ENCODE measurements around the gene NHS.

The NHS gene

DNA sequence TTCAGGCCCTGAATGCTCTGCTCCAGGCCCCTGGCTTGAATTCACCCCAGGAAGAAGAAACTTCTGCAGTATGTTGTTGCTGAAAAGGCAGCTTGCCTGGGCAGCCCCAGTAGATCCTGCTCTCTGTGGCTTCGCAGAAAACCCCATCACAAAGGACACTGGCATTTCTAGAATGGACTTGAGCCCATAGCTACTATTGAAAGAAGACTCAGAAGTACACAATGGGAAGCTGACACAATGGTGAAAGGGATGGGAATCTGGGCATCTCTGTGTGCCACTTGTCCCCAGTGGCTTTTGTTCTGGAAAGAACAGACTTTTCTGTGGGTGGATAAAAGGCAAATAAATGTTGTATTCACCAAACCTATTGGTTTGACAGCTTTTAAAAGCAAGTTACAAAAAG lies 294.9 kb downstream of the NHS start:
- Histone ChIP-seq H2BK12ac (ENCODE audit: low read length in 2 of 2) (no peak overlapping the region), H4K91ac (ENCODE audit: low read length) (no peak overlapping the region), H3K23ac (ENCODE audit: low read length in 2 of 2) (no peak overlapping the region), H3K79me1 (replicated peaks; ENCODE audit: low read length, poor library complexity, severe bottlenecking) (peaks cover 17% of the 10 kb centered on the region), H3K4ac (ENCODE audit: low read depth in 1 of 2, low read length in 2 of 2) (no peak overlapping the region), H2BK5ac (ENCODE audit: low read depth, low read length, poor library complexity, severe bottlenecking) (no peak overlapping the region), H3K27me3 (ENCODE audit: control insufficient read depth in 1 of 2, insufficient read depth in 1 of 2, low read length in 2 of 2) (peaks cover 0 to 6% of the 10 kb centered on the region in 2 experiments), H2BK120ac (ENCODE audit: low read depth, low read length) (no peak overlapping the region), H3K14ac (ENCODE audit: low read length in 2 of 2) (no peak overlapping the region), H3K36me3 (ENCODE audit: control insufficient read depth in 1 of 2, insufficient read depth in 2 of 2, low read depth in 1 of 2, low read length in 2 of 2) (no peaks in the 10 kb centered on the region), H3K9ac (ENCODE audit: low read length) (no peak overlapping the region), H3K27ac (ENCODE audit: low read length, poor library complexity, severe bottlenecking) (no peak overlapping the region), H2BK15ac (ENCODE audit: low read depth, poor library complexity, severe bottlenecking) (no peak overlapping the region), H3K9me3 (ENCODE audit: control insufficient read depth, low read length) (no peaks in the 10 kb centered on the region), H3K4me1 (ENCODE audit: control insufficient read depth, insufficient read depth, low read depth, low read length) (no peaks in the 10 kb centered on the region), H2AFZ (ENCODE audit: low read depth, low read length) (no peak overlapping the region), H3K4me2 (ENCODE audit: low read length, poor library complexity, severe bottlenecking) (no peak overlapping the region), H3K4me3 (ENCODE audit: insufficient read depth in 1 of 2, low read depth in 1 of 2, low read length in 2 of 2) (no peak overlapping the region), H3K18ac (ENCODE audit: low read depth in 1 of 2, low read length in 2 of 2) (no peak overlapping the region), H2AK5ac (ENCODE audit: low read length, severe bottlenecking) (no peak overlapping the region), H4K8ac (ENCODE audit: low read length) (no peak overlapping the region)
- DNase-seq = no peak
- WGBS = no CpG with 5 or more reads among the region's 1 CpG

GRCh38 chrX:17670874-17671273 lies 295.9 kb downstream of the NHS start:
- no peaks in the 10 kb centered on the region for H3K9me3 ChIP-seq (ENCODE audit: control insufficient read depth, low read length)

GRCh38 chrX:17674601-17675000 lies 299.6 kb downstream of the NHS start:
- Histone ChIP-seq H3K4me1 (ENCODE audit: control insufficient read depth, insufficient read depth, low read depth, low read length) (no peaks in the 10 kb centered on the region), H2BK120ac (ENCODE audit: low read depth, low read length) (no peak overlapping the region), H4K91ac (ENCODE audit: low read length) (no peak overlapping the region), H3K4ac (ENCODE audit: low read depth in 1 of 2, low read length in 2 of 2) (no peak overlapping the region), H4K8ac (ENCODE audit: low read length) (no peak overlapping the region), H3K23ac (ENCODE audit: low read length in 2 of 2) (no peak overlapping the region), H3K36me3 (ENCODE audit: control insufficient read depth in 1 of 2, insufficient read depth in 2 of 2, low read depth in 1 of 2, low read length in 2 of 2) (no peaks in the 10 kb centered on the region), H3K4me2 (ENCODE audit: low read length, poor library complexity, severe bottlenecking) (no peak overlapping the region), H3K14ac (ENCODE audit: low read length in 2 of 2) (no peak overlapping the region), H3K18ac (ENCODE audit: low read depth in 1 of 2, low read length in 2 of 2) (no peak overlapping the region), H3K9me3 (ENCODE audit: control insufficient read depth, low read length) (no peaks in the 10 kb centered on the region), H3K9ac (ENCODE audit: low read length) (no peak overlapping the region), H3K27me3 (ENCODE audit: control insufficient read depth in 1 of 2, insufficient read depth in 1 of 2, low read length in 2 of 2) (peaks cover 0 to 11% of the 10 kb centered on the region in 2 experiments), H3K27ac (ENCODE audit: low read length, poor library complexity, severe bottlenecking) (no peak overlapping the region), H3K79me1 (replicated peaks; ENCODE audit: low read length, poor library complexity, severe bottlenecking) (peaks cover 15% of the 10 kb centered on the region), H2AK5ac (ENCODE audit: low read length, severe bottlenecking) (no peak overlapping the region), H2AFZ (ENCODE audit: low read depth, low read length) (no peak overlapping the region), H2BK15ac (ENCODE audit: low read depth, poor library complexity, severe bottlenecking) (no peak overlapping the region), H2BK12ac (ENCODE audit: low read length in 2 of 2) (no peak overlapping the region), H3K4me3 (ENCODE audit: insufficient read depth in 1 of 2, low read depth in 1 of 2, low read length in 2 of 2) (no peak overlapping the region), H2BK5ac (ENCODE audit: low read depth, low read length, poor library complexity, severe bottlenecking) (no peak overlapping the region)
- no CpG with 5 or more reads among the region's 2 CpGs for whole genome bisulfite sequencing
- no peak for DNase-seq

More at GRCh38 chrX:17670874-17671273, 295.9 kb downstream of the NHS start:
- H3K4me3 ChIP-seq (ENCODE audit: insufficient read depth in 1 of 2, low read depth in 1 of 2, low read length in 2 of 2) = no peak overlapping the region
- H2BK15ac ChIP-seq (ENCODE audit: low read depth, poor library complexity, severe bottlenecking) = no peak overlapping the region
- 71% methylated on average over 1 of the region's 3 CpGs for WGBS
- no peak overlapping the region for H4K8ac ChIP-seq (ENCODE audit: low read length)
- no peak overlapping the region for H2BK5ac ChIP-seq (ENCODE audit: low read depth, low read length, poor library complexity, severe bottlenecking)
- H3K18ac ChIP-seq (ENCODE audit: low read depth in 1 of 2, low read length in 2 of 2) = no peak overlapping the region
- H3K36me3 ChIP-seq (ENCODE audit: control insufficient read depth in 1 of 2, insufficient read depth in 2 of 2, low read depth in 1 of 2, low read length in 2 of 2) = no peaks in the 10 kb centered on the region
- H3K14ac ChIP-seq (ENCODE audit: low read length in 2 of 2) = no peak overlapping the region
- H2AFZ ChIP-seq (ENCODE audit: low read depth, low read length) = no peak overlapping the region
- H2AK5ac ChIP-seq (ENCODE audit: low read length, severe bottlenecking) = no peak overlapping the region
- no peaks in the 10 kb centered on the region for H3K4me1 ChIP-seq (ENCODE audit: control insufficient read depth, insufficient read depth, low read depth, low read length)
- no peak overlapping the region for H3K4ac ChIP-seq (ENCODE audit: low read depth in 1 of 2, low read length in 2 of 2)
- no peak overlapping the region for H3K4me2 ChIP-seq (ENCODE audit: low read length, poor library complexity, severe bottlenecking)
- H2BK120ac ChIP-seq (ENCODE audit: low read depth, low read length) = no peak overlapping the region
- no peak overlapping the region for H3K27ac ChIP-seq (ENCODE audit: low read length, poor library complexity, severe bottlenecking)
- H3K27me3 ChIP-seq (ENCODE audit: control insufficient read depth in 1 of 2, insufficient read depth in 1 of 2, low read length in 2 of 2) = peaks cover 0 to 10% of the 10 kb centered on the region in 2 experiments
- H2BK12ac ChIP-seq (ENCODE audit: low read length in 2 of 2) = no peak overlapping the region
- H4K91ac ChIP-seq (ENCODE audit: low read length) = no peak overlapping the region
- no peak overlapping the region for H3K9ac ChIP-seq (ENCODE audit: low read length)
- no peak overlapping the region for H3K23ac ChIP-seq (ENCODE audit: low read length in 2 of 2)
- peaks cover 17% of the 10 kb centered on the region for H3K79me1 ChIP-seq (replicated peaks; ENCODE audit: low read length, poor library complexity, severe bottlenecking)
- DNase-seq = no peak

DNA sequence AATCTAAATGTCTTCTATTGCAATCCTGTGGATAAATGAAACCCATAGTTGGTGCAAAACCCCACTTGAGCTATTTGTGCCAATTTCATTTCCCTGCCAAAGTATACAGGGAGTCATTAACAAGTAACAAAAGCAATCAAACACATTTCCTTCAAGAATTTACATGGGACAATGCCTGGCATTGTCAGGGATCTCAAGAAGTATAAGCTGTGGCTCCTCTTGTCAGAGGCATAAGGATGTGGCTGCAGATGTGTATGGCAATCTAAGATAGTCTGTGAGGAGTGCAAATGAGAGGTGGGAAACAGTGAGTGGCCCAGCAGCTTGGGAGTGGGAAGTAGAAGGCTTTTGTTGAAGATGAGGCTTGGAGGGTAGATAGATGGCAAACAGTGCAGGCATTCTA lies 304.3 kb downstream of the NHS start:
- H4K8ac ChIP-seq (ENCODE audit: low read length) = no peak overlapping the region
- H3K18ac ChIP-seq (ENCODE audit: low read depth in 1 of 2, low read length in 2 of 2) = no peak overlapping the region
- no peak overlapping the region for H3K4ac ChIP-seq (ENCODE audit: low read depth in 1 of 2, low read length in 2 of 2)
- H3K23ac ChIP-seq (ENCODE audit: low read length in 2 of 2) = no peak overlapping the region
- no peak overlapping the region for H2BK120ac ChIP-seq (ENCODE audit: low read depth, low read length)
- no peak for DNase-seq
- no peak overlapping the region for H4K91ac ChIP-seq (ENCODE audit: low read length)
- H3K4me1 ChIP-seq (ENCODE audit: control insufficient read depth, insufficient read depth, low read depth, low read length) = peaks cover 3% of the 10 kb centered on the region
- H2AK5ac ChIP-seq (ENCODE audit: low read length, severe bottlenecking) = no peak overlapping the region
- no peak overlapping the region for H3K14ac ChIP-seq (ENCODE audit: low read length in 2 of 2)
- peaks cover 0 to 15% of the 10 kb centered on the region in 2 experiments for H3K27me3 ChIP-seq (ENCODE audit: control insufficient read depth in 1 of 2, insufficient read depth in 1 of 2, low read length in 2 of 2)
- H2AFZ ChIP-seq (ENCODE audit: low read depth, low read length) = no peak overlapping the region
- no peak overlapping the region for H3K9ac ChIP-seq (ENCODE audit: low read length)
- H3K9me3 ChIP-seq (ENCODE audit: control insufficient read depth, low read length) = no peaks in the 10 kb centered on the region
- no peak overlapping the region for H3K27ac ChIP-seq (ENCODE audit: low read length, poor library complexity, severe bottlenecking)
- H3K36me3 ChIP-seq (ENCODE audit: control insufficient read depth in 1 of 2, insufficient read depth in 2 of 2, low read depth in 1 of 2, low read length in 2 of 2) = no peaks in the 10 kb centered on the region
- no peak overlapping the region for H2BK15ac ChIP-seq (ENCODE audit: low read depth, poor library complexity, severe bottlenecking)
- no peak overlapping the region for H3K4me2 ChIP-seq (ENCODE audit: low read length, poor library complexity, severe bottlenecking)
- H2BK5ac ChIP-seq (ENCODE audit: low read depth, low read length, poor library complexity, severe bottlenecking) = no peak overlapping the region
- H3K4me3 ChIP-seq (ENCODE audit: insufficient read depth in 1 of 2, low read depth in 1 of 2, low read length in 2 of 2) = no peak overlapping the region
- peaks cover 15% of the 10 kb centered on the region for H3K79me1 ChIP-seq (replicated peaks; ENCODE audit: low read length, poor library complexity, severe bottlenecking)
- no peak overlapping the region for H2BK12ac ChIP-seq (ENCODE audit: low read length in 2 of 2)

Data from mesenchymal stem cell (in vitro differentiated cells and primary cell).